GM21529 (cell line): ENCODE measurements around the gene NR2C2AP.
"Not testable (repeated sequence)": the region's sequence is repeated elsewhere in the genome, so short reads cannot be mapped to it uniquely, and the experiment has no call there.

Experiments
- ATAC-seq: cut with Tn5 transposase; IDR thresholded peaks from one replicate; pipeline ENCODE4 v1.9.1; 2021; ENCODE audit not compliant: unreplicated experiment

Gene NR2C2AP

GRCh38 chr19:19203012-19203856 is at the start of gene NR2C2AP:
Gene NR2C2AP, minus strand, starts transcription at chr19:19203414. Its CDS starts 354 bp downstream, at chr19:19203060.
- peak; percentile 67 for ATAC-seq

- ATAC-seq, result no peak
Measured at GRCh38 chr19:19250196-19250801, 47.1 kb upstream of the NR2C2AP start.

GRCh38 chr19:19240476-19240875 is 37.3 kb upstream of the NR2C2AP start:
- ATAC-seq, result no peak

DNA sequence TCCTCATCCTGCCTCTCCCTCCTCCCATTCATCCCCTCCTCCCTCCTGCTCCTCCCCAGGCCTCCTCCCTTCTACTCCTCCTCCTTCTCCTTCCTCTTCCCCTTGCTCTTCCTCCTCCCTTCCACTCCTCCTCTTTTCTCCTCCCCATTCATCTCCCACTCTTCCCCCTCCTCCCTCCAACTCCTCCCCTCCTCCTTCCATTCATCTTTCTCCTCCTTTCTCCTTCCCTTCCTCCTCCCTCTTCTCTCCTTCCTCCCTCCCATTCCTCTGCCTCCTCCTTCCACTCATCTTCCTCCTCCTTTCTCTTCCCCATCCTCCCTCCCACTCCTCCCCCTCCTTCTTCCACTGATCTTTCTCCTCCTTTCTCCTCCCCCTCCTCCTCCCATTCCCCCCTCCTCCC is 36.5 kb upstream of the NR2C2AP start:
- ATAC-seq, result no peak

- no peak for ATAC-seq
Measured at GRCh38 chr19:19238126-19238894, 35.1 kb upstream of the NR2C2AP start.

DNA sequence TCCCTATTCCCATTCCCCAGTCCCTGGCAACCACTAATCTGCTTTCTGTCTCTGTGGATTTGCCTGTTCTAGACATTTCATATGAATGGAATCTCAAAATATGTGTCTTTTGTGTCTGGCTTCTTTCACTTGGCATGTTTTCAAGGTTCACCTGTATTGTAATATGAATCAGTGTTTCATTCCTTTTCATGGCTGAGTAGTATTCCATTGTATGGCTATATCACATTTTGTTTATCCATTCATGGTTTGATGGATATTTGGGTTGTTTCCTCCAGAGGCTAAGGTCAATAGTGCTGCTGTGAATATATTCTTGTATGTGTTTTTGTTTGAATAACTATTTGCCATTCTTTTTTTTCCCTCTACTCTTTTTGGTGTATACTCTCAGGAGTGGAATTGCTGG is 33.0 kb upstream of the NR2C2AP start:
- ATAC-seq, result no peak

GRCh38 chr19:19234220-19234816 is 31.1 kb upstream of the NR2C2AP start:
- ATAC-seq, result no peak

DNA sequence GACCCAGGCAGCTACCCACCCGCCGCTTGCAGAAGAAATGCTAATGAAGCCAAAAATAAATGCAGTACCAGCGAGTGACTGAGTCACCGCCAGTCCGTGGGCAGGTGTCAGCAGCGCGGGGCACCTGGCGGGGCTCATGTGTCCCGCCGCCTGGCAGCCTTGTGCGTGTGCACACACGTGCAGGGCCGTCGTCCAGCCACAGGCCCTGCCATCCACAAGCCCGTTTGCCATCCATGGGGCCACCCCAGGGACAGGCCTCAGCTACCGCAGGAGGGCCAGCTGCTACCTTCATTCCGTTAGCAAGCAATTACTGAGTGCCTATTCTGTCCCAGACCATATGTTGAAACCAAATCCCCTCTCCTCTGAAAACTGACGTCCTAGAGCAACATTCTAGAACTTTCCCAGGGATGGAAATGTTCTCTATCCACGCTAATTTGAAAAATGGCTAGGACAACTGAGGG is 29.1 kb upstream of the NR2C2AP start:
- no peak for ATAC-seq

- no peak for ATAC-seq
Measured at GRCh38 chr19:19230999-19231398, 27.8 kb upstream of the NR2C2AP start.

- no peak for ATAC-seq
Measured at GRCh38 chr19:19229701-19230100, 26.5 kb upstream of the NR2C2AP start.

- ATAC-seq, result no peak
Measured at GRCh38 chr19:19227217-19227616, 24.0 kb upstream of the NR2C2AP start.

DNA sequence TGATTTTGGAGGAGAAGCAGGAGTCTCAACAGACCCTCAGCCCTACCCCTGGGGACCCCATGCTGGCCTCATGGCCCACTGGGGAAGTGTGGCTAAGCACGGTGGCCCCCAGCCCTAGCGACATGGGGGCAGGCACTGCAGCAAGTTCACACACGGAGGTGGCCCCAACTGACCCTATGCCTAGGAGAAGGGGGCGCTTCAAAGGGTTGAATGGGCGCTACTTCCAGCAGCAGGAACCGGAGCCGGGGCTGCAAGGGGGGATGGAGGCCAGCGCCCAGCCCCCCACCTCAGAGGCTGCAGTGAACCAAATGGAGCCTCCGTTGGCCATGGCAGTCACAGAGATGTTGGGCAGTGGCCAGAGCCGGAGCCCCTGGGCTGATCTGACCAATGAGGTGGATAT is 23.4 kb upstream of the NR2C2AP start:
- no peak for ATAC-seq

GRCh38 chr19:19226204-19226603 is 23.0 kb upstream of the NR2C2AP start:
- no peak for ATAC-seq

DNA sequence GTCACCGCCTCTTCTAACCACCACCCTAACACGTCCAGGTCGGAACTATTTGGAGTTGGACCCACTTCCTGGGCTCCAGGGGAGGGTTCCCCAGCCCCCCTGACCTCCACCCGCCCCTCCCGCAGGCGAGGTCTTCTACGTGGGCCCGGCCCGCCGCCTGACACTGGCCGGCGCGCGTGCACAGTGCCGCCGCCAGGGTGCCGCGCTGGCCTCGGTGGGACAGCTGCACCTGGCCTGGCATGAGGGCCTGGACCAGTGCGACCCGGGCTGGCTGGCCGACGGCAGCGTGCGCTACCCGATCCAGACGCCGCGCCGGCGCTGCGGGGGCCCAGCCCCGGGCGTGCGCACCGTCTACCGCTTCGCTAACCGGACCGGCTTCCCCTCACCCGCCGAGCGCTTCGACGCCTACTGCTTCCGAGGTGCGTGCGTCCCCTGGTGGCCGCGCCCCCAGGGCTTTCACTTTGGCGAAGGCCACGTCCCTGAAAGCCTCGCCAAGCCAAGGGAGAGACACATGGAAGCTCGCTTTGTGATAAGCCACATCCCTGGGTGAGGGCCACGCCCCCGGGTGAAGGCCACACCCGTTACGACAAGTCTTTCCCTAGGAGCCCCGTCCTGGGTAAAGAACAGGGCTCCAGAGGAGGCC is 21.8 kb upstream of the NR2C2AP start:
- no peak for ATAC-seq

GRCh38 chr19:19224150-19224851 is 21.1 kb upstream of the NR2C2AP start:
- ATAC-seq, result no peak

DNA sequence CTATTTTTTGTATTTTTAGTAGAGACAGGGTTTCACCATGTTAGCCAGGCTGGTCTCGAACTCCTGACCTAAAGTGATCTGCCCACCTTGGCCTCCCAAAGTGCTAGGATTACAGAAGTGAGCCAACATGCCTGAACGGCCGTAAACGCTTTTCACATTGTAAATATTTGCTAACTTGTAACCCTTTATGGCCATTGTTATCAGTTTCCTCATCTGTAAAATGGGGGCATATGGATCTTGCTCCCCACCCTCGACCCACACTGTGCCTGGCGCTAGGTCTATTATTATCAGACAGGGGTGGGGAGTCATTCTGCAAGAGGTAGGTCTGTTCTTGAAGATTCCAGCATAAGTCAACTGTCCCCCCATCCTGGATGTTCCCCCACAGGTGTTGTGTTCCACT is 20.4 kb upstream of the NR2C2AP start:
- no peak for ATAC-seq

GRCh38 chr19:19223060-19223459 is 19.8 kb upstream of the NR2C2AP start:
- ATAC-seq, result no peak

GRCh38 chr19:19221000-19221399 is 17.8 kb upstream of the NR2C2AP start:
- ATAC-seq, result not testable (repeated sequence)

DNA sequence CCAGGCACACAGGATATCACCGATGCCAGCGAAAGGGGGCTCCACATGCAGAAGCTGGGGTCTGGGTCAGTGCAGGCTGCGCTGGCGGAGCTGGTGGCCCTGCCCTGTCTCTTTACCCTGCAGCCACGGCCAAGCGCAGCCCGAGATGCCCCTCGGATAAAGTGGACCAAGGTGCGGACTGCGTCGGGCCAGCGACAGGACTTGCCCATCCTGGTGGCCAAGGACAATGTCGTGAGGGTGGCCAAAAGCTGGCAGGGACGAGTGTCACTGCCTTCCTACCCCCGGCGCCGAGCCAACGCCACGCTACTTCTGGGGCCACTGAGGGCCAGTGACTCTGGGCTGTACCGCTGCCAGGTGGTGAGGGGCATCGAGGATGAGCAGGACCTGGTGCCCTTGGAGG is 15.7 kb upstream of the NR2C2AP start:
- ATAC-seq, result no peak

DNA sequence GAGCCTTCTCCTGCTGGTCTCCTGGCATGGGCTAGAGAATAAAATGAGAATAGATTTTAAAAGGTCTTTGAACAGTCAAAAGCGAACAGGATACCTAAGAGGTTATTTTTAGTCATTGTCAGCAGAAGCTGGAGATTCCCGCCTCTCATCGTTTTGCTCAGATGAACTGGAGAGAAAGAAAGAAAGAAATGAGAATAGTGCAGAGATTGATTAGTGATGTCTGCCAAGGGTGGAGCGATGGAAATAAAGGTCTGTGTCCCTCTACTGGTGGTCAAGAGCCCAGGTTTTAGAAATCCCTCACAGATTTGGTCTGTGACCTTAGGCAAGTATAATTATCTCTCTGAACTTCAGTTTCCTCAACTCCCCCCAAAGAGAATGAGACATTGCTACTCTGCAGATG is 13.9 kb upstream of the NR2C2AP start:
- no peak for ATAC-seq
